Skeletal muscle cell (primary cell): ENCODE results near the gene CPPED1.
A peak's percentile ranks its signal among the peaks of the same experiment; 100 is the strongest.

ENCODE experiments used
- DNase-seq: peaks from one replicate; pipeline ENCODE4 v3.0.0-alpha.2; 2010; ENCODE audit warnings: low read depth
- H3K4me3 ChIP-seq: 2 replicates; pipeline ENCODE4 v1.5.1; 2011; ENCODE audit warnings: low read depth, mild to moderate bottlenecking, control low read depth, low read length, moderate library complexity

The CPPED1 gene

DNA sequence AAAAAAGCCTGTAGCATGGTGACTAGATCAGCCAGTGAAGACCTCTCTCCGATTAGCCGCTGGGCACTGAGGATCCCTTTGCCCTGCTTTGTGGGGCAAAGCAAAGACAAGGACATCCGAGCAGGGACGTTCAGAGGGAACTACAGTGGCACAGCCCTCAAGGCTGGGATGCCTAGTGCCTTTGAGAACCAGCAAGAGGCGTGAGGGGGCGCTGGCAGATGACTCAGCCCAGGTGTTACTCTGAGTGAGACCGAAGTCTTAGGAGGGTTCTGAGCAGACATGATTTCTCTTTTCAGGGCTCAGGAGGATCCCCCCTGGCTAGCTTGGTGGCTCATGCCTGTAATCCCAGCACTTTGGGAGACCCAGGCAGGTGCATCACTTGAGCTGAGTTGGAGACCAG, 178.6 kb downstream of the CPPED1 start:
- no peak overlapping the region for H3K4me3 ChIP-seq
- DNase-seq = no peak

DNA sequence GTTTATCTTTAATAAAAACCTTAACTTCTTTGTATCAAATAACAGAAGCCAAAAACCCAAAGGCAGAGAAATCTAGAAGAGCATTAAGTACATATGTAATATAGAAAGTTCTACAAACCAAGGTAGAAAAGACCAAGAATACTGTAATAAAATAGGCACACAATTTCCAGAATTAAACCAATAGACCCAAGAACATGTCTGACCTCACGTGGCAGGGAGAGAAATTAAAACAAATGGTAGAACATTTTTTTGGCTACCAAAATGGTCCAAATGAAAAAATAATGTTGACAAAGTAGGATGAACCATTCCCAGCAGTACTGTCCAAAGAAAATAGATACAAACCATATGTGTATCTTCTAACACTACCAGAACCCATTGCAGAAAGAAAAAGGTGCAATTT, 183.5 kb downstream of the CPPED1 start:
- no peak for DNase-seq
- no peak overlapping the region for H3K4me3 ChIP-seq

DNA sequence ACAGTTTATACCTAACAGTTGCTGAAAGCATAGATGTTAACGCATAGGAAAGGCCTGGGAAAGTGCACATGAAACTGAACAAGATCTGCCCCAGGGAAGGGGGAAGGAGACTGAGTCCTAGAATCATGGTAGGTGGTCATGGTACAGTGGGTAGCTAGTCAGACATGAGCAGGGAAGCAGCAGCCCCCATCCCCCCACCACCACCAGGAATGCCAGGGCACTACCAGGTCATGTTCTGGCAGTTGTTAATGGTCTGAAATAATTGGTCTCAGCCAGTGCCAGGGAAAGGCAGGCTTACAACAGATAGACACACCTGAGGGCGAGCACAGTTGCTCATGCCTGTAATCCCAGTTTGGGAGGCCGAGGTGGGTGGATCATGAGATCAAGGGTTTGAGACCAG, 185.2 kb downstream of the CPPED1 start:
- DNase-seq = no peak
- H3K4me3 ChIP-seq = no peak overlapping the region

DNA sequence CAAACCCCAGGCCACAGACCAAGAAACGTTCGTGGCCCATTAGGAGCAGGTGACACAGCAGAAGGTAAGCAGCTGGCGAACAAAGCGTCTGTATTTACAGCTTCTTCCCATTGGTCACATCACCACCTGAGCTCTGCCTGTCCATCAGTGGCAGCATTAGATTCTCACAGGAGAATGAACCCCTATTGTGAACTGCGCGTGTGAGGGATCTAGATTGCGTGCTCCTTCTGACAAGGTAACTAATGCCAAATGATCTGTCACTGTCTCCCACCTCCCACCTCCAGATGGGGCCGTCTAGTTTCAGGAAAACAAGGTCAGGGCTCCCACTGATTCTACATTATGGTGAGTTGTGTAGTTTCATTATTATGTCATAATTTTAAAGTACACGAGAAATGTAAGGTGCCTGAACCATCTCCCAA, 186.3 kb downstream of the CPPED1 start:
- no peak for DNase-seq
- no peak overlapping the region for H3K4me3 ChIP-seq

DNA sequence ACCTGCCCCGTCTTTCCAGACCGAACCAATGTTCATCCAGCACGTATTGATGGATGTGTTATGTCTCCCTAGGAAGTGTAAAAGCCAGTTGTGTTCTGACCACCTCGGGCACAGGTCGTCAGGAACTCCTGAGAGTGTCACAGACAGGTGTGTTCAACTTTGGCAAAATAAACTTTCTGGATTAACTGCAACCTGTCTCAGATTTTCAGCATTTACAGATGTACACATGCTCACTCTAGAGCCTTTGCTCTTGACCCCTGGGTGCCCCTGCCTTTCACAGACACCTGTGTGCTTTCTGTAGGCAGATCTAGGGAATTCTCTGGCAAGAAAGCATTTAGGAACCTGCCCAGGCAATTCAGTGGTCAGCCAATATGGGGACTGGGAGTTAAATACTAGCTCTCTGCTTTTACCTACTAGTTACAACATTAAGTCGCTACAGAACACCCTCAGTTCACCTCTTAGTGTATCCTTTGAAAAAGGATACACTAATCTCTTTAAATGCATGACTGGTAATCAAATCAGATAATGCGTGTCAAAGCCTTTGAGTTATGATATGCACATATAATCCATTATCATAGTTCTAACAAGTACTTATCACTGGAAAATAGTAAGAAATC, 188.9 kb downstream of the CPPED1 start:
- DNase-seq = no peak
- H3K4me3 ChIP-seq = no peak overlapping the region

DNA sequence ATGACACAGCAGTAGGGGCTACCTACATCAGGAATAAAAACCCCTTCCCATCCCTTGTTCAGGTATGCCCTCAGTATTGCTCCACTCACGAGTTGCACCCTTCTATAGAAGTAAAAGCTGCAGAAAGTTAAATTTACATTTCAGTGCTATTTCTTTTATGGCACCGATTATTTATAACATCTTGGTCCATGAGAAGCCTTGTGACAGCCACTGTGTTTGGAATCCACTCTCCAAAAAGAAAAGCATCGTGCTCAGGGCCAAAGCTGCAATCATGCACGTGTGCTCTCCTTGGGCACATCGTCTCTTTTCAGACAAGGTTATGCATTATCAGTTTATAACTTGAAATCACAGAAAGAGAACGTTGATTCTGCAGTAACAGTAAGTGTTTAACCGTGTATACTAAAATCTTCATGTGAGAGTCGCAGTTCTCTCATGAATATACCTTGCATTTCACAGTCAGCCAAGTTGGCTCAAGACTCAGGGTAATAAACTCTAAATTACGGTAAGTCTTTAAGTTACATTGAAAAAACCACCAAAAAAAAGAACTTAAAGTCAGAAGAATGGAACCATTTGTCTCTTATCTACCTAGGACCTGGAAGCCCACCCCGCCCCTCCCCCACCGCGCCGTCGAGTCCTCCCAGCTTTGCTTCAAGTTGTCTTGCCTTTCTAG, 189.6 kb downstream of the CPPED1 start:
- no peak for DNase-seq
- H3K4me3 ChIP-seq = no peak overlapping the region

DNA sequence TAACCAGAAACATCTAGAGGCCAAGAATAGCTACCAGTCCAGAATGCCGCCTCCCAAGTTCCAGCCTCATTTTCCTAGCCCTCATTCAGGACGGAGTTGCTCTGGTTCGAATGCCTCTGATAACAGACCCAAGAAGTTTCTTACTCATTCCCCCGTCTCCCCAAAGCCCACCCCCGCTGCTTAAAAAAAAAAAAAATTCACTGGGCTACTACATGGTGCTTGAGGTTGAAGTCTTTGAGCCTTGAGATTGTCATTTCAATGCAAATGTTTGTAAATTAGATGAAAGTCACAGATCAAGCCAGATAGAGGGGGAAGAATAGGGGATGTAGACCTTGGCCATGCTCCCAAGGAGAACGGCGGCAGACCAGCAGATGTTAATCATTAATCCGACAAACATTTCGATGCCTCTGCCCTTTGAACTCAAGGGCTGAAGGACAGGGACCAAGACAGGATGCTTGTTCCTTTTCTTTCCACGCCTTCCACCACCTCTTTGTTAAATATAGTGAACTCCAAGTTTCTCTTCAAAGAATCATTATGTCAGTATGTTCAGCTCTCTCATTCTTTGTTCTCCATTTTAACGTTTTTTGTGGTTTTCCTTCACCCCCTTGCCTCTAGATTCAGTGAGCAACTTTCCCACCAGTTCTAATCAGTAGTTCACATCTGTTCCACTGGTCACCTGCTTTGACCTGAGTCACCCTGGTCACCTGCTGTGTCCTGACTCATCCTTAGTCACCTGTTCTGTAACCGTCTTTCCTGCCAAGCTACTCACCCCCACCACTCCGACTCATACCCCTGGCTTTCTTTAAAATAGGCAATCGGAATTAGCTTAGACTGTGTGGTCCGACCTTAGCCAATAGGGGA, 190.3 kb downstream of the CPPED1 start:
- DNase-seq = peak; percentile 11

DNA sequence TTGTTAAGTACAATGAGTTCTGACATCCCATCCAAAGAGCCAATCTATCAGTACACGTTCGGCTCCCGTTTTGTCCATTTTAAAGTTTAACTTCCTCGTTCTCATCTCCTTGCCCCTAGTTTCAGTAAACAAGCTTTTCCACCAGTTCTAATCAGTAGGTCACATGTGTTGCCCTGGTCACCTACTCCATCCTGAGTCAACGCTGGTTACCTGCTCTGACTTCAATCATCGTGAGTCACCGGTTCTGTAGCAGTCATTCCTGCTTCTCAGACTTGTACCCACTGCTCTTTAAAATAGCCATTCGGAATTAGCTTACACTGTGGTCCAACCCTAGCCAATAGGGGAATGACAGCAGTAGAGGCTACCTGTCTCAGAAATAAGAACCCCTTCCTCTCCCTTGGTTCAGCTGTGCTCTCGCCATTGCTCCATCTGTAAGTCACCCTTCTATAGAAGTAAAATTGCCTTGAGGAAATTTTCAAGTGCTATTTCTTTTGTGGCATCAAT, 191.0 kb downstream of the CPPED1 start:
- H3K4me3 ChIP-seq = no peak overlapping the region
- DNase-seq = no peak

More for the DNA sequence above, 190.3 kb downstream of the CPPED1 start:
- no peak overlapping the region for H3K4me3 ChIP-seq

DNA sequence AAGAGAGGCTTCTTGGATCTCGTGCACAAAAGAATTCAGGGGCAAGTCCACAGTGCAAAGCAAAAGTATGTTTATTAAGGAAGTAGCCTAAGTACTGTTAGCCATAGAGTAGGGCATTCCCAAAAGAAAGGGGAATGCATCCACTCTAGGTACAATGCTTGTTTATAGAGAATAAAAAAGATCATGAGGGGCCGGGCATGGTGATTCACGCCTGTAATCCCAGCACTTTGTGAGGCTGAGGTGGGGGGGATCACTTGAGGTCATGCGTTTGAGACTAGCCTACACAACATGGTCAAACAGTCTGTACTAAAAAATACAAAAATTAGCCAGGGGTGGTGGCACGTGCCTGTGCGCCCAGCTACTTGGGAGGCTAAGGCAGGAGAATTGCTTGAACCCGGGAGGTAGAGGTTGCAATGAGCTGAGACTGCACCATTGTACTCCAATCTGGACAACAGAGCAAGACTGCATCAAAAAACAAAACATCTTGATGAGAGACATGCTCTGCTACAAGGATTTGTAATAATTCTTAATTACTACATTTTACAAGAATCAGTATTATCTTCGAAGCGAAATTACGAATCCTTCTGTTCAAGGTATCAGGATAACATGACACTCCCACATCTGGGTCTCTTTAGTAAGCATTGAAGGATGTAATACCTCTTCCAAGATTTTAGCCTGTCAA, 191.6 kb downstream of the CPPED1 start:
- DNase-seq = no peak
- H3K4me3 ChIP-seq = no peak overlapping the region

DNA sequence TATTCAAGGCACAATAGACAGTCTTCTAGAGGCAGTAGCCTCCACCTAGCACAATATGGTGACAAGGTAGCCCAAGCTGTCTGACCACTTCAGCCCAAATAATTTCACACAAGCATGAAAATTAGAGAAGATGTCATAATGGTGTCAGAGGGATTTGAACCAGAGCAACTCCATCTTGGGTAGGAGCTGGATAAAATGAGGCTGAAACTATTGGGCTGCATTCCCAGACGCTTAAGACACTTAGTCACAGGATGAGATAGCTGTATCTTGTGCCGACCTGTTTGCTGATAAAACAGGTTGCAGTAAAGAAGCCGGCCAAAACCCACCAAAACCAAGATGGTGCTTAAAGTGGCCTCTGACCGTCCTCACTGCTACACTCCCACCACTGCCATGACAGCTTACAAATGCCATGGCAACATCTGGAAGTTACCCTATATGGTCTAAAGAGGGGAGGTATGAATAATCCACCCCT, 192.6 kb downstream of the CPPED1 start:
- DNase-seq = no peak

DNA sequence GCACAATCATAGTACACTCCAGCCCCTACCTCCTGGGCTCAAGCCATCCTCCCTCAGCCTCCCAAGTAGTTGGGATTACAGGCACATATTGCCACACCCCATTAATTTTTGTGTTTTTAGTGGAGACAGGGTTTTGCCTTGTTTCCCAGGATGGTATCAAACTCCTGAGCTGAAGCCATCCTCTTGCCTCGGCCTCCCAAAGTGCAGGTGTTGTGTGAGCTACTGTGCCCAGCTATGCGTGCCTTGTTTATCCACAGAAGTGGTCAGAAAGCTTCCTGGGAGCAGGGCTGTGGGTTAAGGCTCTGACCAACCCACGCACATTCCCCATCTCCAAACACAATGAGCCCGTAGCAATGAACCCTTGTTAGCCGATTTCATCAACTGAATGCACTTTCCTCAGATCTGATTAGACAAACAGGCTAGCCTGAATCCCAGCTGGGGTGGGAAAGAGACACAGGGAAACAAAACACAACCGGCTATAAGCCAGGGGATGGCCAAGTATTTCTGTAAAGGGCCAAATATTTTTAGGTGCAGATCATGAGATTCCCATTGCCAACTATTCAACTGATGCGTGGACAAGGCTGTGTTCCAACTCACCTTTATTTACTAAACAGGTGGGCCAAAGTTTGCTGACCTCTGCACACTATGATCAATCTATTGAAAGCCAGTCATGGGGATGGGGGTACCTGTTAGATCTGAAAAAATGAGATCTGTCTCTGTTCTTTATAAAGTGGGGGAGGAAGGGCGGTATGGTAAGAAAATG, 193.6 kb downstream of the CPPED1 start:
- H3K4me3 ChIP-seq = no peak overlapping the region
- DNase-seq = no peak

More for the DNA sequence above, 192.6 kb downstream of the CPPED1 start:
- H3K4me3 ChIP-seq = no peak overlapping the region
